Spleen (tissue), 11 donors: ENCODE results near the gene MIDN. TPM values are rescaled to one million over a fixed set of nuclear protein-coding genes. Genes with fewer than 3 reads are reported as not detected.

ENCODE experiments used
- DNase-seq: peaks from one replicate; pipeline ENCODE4 v3.0.0-alpha.2; 2020
- H3K27ac ChIP-seq, 8 donors: fragments of 200-600 bp; sonication (generic) in 7 of 8; 1 replicate in 4 of 8; 2 replicates in 4 of 8; pipeline versions ENCODE4 v1.5.0 to v1.8.0; 2016 to 2021; ENCODE audit warnings: inconsistent platforms in 4 of 8, mild to moderate bottlenecking in 4 of 8, moderate library complexity in 1 of 8
- H3K27me3 ChIP-seq, 7 donors: fragments of 200-600 bp; sonication (generic) in 6 of 7; replicated peaks in 1 of 7; 1 replicate in 4 of 7; 2 replicates in 3 of 7; pipeline versions ENCODE4 v1.5.0 to v1.8.0; 2016 to 2021; ENCODE audit warnings: inconsistent platforms in 3 of 7, mild to moderate bottlenecking in 1 of 7
- H3K36me3 ChIP-seq, 6 donors: fragments of 200-600 bp; sonication (generic) in 5 of 6; 1 replicate in 4 of 6; 2 replicates in 2 of 6; pipeline versions ENCODE4 v1.5.0 to v1.8.0; 2016 to 2021; ENCODE audit warnings: inconsistent platforms in 2 of 6
- H3K4me1 ChIP-seq, 6 donors: fragments of 200-600 bp; sonication (generic) in 5 of 6; 1 replicate in 3 of 6; 2 replicates in 3 of 6; pipeline versions ENCODE4 v1.5.0 to v1.8.0; 2016 to 2021; ENCODE audit warnings: inconsistent platforms in 3 of 6
- H3K4me3 ChIP-seq, 8 donors: fragments of 200-600 bp; sonication (generic) in 7 of 8; 1 replicate in 4 of 8; 2 replicates in 4 of 8; pipeline versions ENCODE4 v1.5.0 to v1.8.0; 2016 to 2021; ENCODE audit warnings: inconsistent platforms in 4 of 8, mild to moderate bottlenecking in 4 of 8, moderate library complexity in 2 of 8
- H3K9me3 ChIP-seq, 8 donors: fragments of 200-600 bp; sonication (generic) in 7 of 8; 1 replicate in 4 of 8; 2 replicates in 4 of 8; pipeline versions ENCODE4 v1.5.0 to v1.8.0; 2016 to 2021; ENCODE audit warnings: inconsistent platforms in 4 of 8
- POLR2A ChIP-seq, 3 donors: fragments of 450-650 bp; IDR thresholded peaks; one replicate each; pipeline ENCODE4 v1.5.1; 2017; ENCODE audit warnings: antibody characterized with exemption in 3 of 3, mild to moderate bottlenecking in 1 of 3
- POLR2AphosphoS5 ChIP-seq, 3 donors: sonication (generic); formaldehyde crosslinking; IDR thresholded peaks; one replicate each; pipeline ENCODE4 v1.5.1; 2017; ENCODE audit warnings: antibody characterized with exemption in 3 of 3
- WGBS, 5 donors: extraction: QIAGEN DNeasy Blood & Tissue Kit in 3 of 5; methylation state at CpG; one replicate each; pipeline versions ENCODE4 v1.1.5 to v1.1.7; 2013 to 2018; 5-methylcytosine and 5-hydroxymethylcytosine counted together
- intact Hi-C: fragments of 100-400 bp; cut with DNase I; formaldehyde crosslinking; loops from one replicate; pipeline ENCODE4 v1.15.0; 2023; ENCODE audit warnings: low total_unique reads
- polyA plus RNA-seq, 3 donors: library from polyadenylated mRNA; stranded (reverse); fragments of 200-250 nt; gene quantifications; one replicate each; pipeline ENCODE4 v1.2.1, GENCODE V29; 2013
- total RNA-seq, 7 donors: library from RNA; depleted of rRNA in 3 of 7; stranded (reverse); fragments of >200 nt in 3 of 7; fragmentation: NEBNext Ultra II Directional in 4 of 7; extraction: Animal tissue kit (Norgen Biotek cat#: 25700) in 4 of 7; gene quantifications; one replicate each; pipeline versions ENCODE4 v1.1.0 to v1.2.1, GENCODE V29; 2016 to 2021
- TF ChIP-seq, protein P1 (sequence below), 11 experiments: fragments of 200-600 bp in 7 of 11; fragments of 450-650 bp in 4 of 11; sonication (generic) in 4 of 11; IDR thresholded peaks in 8 of 11; conservative IDR thresholded peaks in 3 of 11; 1 replicate in 7 of 11; 2 replicates in 4 of 11; pipeline versions ENCODE4 v1.4.0 to v1.8.0; 2016 to 2021; ENCODE audit warnings: antibody characterized with exemption in 11 of 11, inconsistent platforms in 4 of 11, mild to moderate bottlenecking in 1 of 11
- donor health status: healthy with polysubstance abuse.
- donor health status: DM: no; HTN: no; CAD: no; lungs with moderate emphysema.
- donor health status: DM: no; HTN: no; CAD: no.
- donor health status: Bipolar disorder and iron deficiency.
- donor health status: healthy.
- donor health status: DM: no; HTN: no; CAD: no.
- donor health status: DM: yes; HTN: yes; CAD: no.

Gene MIDN
- total and polyA plus RNA-seq, 10 donors: 16.5 to 223 (median 86.7) TPM

DNA sequence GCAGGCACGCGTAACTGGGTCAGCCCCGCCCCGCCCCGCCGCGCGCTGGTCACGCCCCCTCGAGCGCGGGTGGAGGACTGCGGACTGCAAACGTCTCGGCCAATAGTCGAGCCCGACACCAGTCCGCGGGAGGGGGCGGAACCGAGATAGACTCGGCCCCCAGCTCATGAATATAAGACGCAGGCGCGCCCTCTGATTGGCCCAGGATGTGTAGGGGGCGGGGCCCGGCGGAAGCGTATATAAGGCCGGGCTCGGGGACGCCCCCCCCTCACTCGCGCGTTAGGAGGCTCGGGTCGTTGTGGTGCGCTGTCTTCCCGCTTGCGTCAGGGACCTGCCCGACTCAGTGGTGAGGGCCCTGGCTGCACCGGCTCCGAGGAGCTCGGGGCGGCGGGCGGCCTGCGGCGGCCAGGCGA is 20.7 kb downstream of the MIDN start, which contains the start of gene CIRBP:
Gene CIRBP (plus strand): TSS at position 268 of the 413 bp plus-strand sequence. CDS start 1,602 bp downstream, outside the sequence.
- intact Hi-C loops: no loop called here
- peak within 1 kb of the TSS; percentile 92 to 100 (median 100) for H3K27ac ChIP-seq
- H3K27me3 ChIP-seq: no peaks in the 10 kb centered on the region
- H3K9me3 ChIP-seq: no peaks in the 10 kb centered on the region
- TF ChIP-seq, protein P1, sequence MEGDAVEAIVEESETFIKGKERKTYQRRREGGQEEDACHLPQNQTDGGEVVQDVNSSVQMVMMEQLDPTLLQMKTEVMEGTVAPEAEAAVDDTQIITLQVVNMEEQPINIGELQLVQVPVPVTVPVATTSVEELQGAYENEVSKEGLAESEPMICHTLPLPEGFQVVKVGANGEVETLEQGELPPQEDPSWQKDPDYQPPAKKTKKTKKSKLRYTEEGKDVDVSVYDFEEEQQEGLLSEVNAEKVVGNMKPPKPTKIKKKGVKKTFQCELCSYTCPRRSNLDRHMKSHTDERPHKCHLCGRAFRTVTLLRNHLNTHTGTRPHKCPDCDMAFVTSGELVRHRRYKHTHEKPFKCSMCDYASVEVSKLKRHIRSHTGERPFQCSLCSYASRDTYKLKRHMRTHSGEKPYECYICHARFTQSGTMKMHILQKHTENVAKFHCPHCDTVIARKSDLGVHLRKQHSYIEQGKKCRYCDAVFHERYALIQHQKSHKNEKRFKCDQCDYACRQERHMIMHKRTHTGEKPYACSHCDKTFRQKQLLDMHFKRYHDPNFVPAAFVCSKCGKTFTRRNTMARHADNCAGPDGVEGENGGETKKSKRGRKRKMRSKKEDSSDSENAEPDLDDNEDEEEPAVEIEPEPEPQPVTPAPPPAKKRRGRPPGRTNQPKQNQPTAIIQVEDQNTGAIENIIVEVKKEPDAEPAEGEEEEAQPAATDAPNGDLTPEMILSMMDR (IDR thresholded peaks at IDR 0.05 in 8 of 11, conservative IDR thresholded peaks at IDR 0.05 in 3 of 11): peak in 3 of 11 experiments; percentile 16 to 47 (median 25)
- peak; percentile 94 to 98 (median 97) for TF ChIP-seq POLR2A (IDR thresholded peaks at IDR 0.05)
- peak; percentile 99 to 100 (median 100) for TF ChIP-seq POLR2AphosphoS5 (IDR thresholded peaks at IDR 0.05)
- DNase-seq: peak; percentile 100
- peaks cover 4 to 41% (median 36%) of the 10 kb centered on the region in 6 donors for H3K36me3 ChIP-seq
- H3K4me1 ChIP-seq: peaks cover 83 to 96% (median 94%) of the 10 kb centered on the region in 6 donors
- H3K4me3 ChIP-seq: peak within 1 kb of the TSS; percentile 60 to 91 (median 82)
- WGBS, 5 donors: 0 to 1% (median 1%) methylated on average over 13 to 50 of the region's 50 CpGs

DNA sequence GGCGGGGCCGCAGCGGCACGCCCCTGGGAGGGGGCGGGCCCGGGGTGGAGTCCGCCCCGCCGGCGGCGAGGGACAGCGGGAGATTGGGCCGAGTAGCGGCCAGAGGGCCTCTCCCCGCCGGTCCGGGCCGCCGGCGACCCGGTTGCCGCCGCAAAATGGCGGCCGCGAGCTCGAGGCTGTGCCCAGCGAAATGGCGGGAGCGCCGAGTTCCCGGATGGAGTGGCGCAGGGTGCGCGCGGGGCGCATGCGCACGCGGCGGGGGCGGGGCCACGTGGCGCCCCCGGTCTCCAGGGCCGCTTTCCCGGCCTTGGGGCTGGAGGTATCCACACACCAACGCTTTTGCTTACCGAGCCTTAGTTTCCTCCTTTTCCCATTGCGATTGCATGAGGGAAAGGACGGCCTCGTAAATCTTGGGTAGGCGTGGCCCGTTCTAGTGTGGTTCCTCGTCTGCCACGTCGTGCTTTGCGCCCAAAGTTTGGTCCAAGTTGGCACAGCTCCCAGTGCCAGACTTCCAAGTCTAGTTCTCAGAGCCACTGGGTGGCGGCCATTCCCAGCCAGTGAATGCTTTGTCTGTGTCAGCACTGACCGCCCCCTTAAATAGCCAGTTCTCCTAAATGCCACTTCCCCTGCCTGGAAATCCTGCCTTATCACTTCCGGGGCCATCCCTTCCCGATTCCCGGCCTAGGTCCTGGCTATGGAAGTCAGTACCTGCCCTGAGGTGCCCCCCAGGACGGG is 21.3 kb downstream of the MIDN start:
- TF ChIP-seq, protein P1 (IDR thresholded peaks at IDR 0.05 in 8 of 11, conservative IDR thresholded peaks at IDR 0.05 in 3 of 11): no peak
- TF ChIP-seq POLR2AphosphoS5 (IDR thresholded peaks at IDR 0.05) (peak in 1 of 3 donors; percentile 55), POLR2A (IDR thresholded peaks at IDR 0.05) (no peak)
- intact Hi-C loops: loop anchor here (10.0 kb wide), 1 partner anchor 135 kb away; the partner anchor contains the start of genes DAZAP1 and GAMT
- peaks cover 10 to 46% (median 41%) of the 10 kb centered on the region in 6 donors for H3K36me3 ChIP-seq
- peak; percentile 95 for DNase-seq
- H3K9me3 ChIP-seq: no peaks in the 10 kb centered on the region
- H3K27me3 ChIP-seq: no peaks in the 10 kb centered on the region
- H3K4me1 ChIP-seq: peaks cover 83 to 96% (median 94%) of the 10 kb centered on the region in 6 donors
- WGBS, 5 donors: 0 to 1% (median 0%) methylated on average over 33 to 64 of the region's 64 CpGs
- peak overlapping the region; percentile 92 to 100 (median 100) for H3K27ac ChIP-seq
- peak overlapping the region; percentile 60 to 91 (median 82) for H3K4me3 ChIP-seq

DNA sequence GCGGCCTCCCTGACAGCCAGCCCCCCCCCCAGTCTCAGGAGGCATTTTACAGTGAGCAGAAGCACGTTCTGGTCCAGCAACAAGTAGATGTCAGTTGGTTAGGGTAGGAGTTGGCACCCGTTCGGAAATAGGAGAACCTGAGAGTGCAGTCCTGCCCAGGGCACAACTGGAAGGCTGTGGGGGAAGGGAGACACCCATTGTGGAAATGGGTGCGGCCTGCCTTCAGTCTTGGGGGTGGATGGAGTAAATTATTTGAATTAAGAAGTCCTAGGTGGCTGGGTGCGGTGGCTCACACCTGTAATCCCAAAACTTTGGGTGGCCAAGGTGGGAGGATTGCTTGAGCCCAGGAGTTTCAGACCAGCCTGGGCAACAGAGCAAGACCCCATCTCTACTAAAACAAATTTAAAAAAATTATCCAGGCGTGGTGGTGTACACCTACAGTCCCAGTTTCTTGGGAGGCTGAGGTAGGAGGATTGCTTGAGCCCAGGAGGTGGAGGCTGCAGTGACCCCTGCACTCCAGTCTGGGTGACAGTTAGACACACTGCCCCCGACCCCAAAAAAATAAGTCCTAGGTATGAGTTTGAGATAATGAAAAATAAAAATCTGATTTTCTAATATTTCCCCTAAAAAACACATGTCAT is 21.9 kb downstream of the MIDN start:
- TF ChIP-seq, protein P1 (IDR thresholded peaks at IDR 0.05 in 8 of 11, conservative IDR thresholded peaks at IDR 0.05 in 3 of 11): no peak
- TF ChIP-seq POLR2A (IDR thresholded peaks at IDR 0.05) (peak in 1 of 3 donors; percentile 21), POLR2AphosphoS5 (IDR thresholded peaks at IDR 0.05) (no peak)
- Histone ChIP-seq H3K4me1 (peaks cover 81 to 95% (median 94%) of the 10 kb centered on the region in 6 donors), H3K27me3 (no peaks in the 10 kb centered on the region), H3K9me3 (no peaks in the 10 kb centered on the region), H3K4me3 (peak overlapping the region; percentile 60 to 91 (median 82)), H3K27ac (peak overlapping the region; percentile 92 to 100 (median 100)), H3K36me3 (peaks cover 10 to 52% (median 47%) of the 10 kb centered on the region in 6 donors)
- 17 to 30% (median 25%) methylated on average over 8 of the region's 8 CpGs for WGBS, 5 donors
- intact Hi-C loops: loop anchor here (10.0 kb wide), 1 partner anchor 134 kb away; the partner anchor contains the start of genes DAZAP1 and GAMT
- peak; percentile 80 for DNase-seq
